ENCODE results near the gene ATP2A2.

Gene ATP2A2

GRCh38 chr12:110342157-110342556, 61.1 kb downstream of the ATP2A2 start:
- Histone ChIP-seq H3K27me3 (ENCODE audit: control insufficient read depth, insufficient read depth, low read length) (no peaks in the 10 kb centered on the region), H3K79me2 (peaks cover 3% of the 10 kb centered on the region), H3K9ac (no peak overlapping the region), H2AFZ (no peak overlapping the region), H3K9me3 (ENCODE audit: control insufficient read depth, low read length) (no peaks in the 10 kb centered on the region), H3K36me3 (ENCODE audit: control insufficient read depth, insufficient read depth, low read length) (no peaks in the 10 kb centered on the region), H3K4me2 (ENCODE audit: low read length) (no peak overlapping the region), H3K4me3 (ENCODE audit: low read depth, low read length) (no peak overlapping the region), H3K4me1 (peaks cover 3% of the 10 kb centered on the region), H3K27ac (no peak overlapping the region)
- TF ChIP-seq CTCF (IDR thresholded peaks at IDR 0.05), result no peak

- H3K4me3 ChIP-seq (ENCODE audit: low read depth, low read length), result no peak overlapping the region
- peaks cover 3% of the 10 kb centered on the region for H3K79me2 ChIP-seq
- H2AFZ ChIP-seq, result no peak overlapping the region
- no peak overlapping the region for H3K27ac ChIP-seq
- TF ChIP-seq CTCF (IDR thresholded peaks at IDR 0.05), result no peak
- no peaks in the 10 kb centered on the region for H3K27me3 ChIP-seq (ENCODE audit: control insufficient read depth, insufficient read depth, low read length)
- no peaks in the 10 kb centered on the region for H3K9me3 ChIP-seq (ENCODE audit: control insufficient read depth, low read length)
- peaks cover 3% of the 10 kb centered on the region for H3K4me1 ChIP-seq
- no peak overlapping the region for H3K9ac ChIP-seq
- H3K36me3 ChIP-seq (ENCODE audit: control insufficient read depth, insufficient read depth, low read length), result no peaks in the 10 kb centered on the region
- H3K4me2 ChIP-seq (ENCODE audit: low read length), result no peak overlapping the region
These were observed 62.1 kb downstream of the ATP2A2 start for GRCh38 chr12:110343114-110343513.

- Histone ChIP-seq H3K4me2 (ENCODE audit: low read length) (no peak overlapping the region), H3K27me3 (ENCODE audit: control insufficient read depth, insufficient read depth, low read length) (no peaks in the 10 kb centered on the region), H3K36me3 (ENCODE audit: control insufficient read depth, insufficient read depth, low read length) (no peaks in the 10 kb centered on the region), H2AFZ (no peak overlapping the region), H3K9ac (no peak overlapping the region), H3K9me3 (ENCODE audit: control insufficient read depth, low read length) (no peaks in the 10 kb centered on the region), H3K27ac (no peak overlapping the region), H3K4me1 (peaks cover 3% of the 10 kb centered on the region), H3K4me3 (ENCODE audit: low read depth, low read length) (no peak overlapping the region), H3K79me2 (peaks cover 1% of the 10 kb centered on the region)
- TF ChIP-seq CTCF (IDR thresholded peaks at IDR 0.05), result no peak
These were observed 62.9 kb downstream of the ATP2A2 start for GRCh38 chr12:110343736-110344555.

- Histone ChIP-seq H3K27ac (no peak overlapping the region), H2AFZ (no peak overlapping the region), H3K9ac (no peak overlapping the region), H3K79me2 (no peaks in the 10 kb centered on the region), H3K9me3 (ENCODE audit: control insufficient read depth, low read length) (no peaks in the 10 kb centered on the region), H3K4me3 (ENCODE audit: low read depth, low read length) (no peak overlapping the region), H3K4me2 (ENCODE audit: low read length) (no peak overlapping the region), H3K27me3 (ENCODE audit: control insufficient read depth, insufficient read depth, low read length) (no peaks in the 10 kb centered on the region), H3K4me1 (peaks cover 3% of the 10 kb centered on the region), H3K36me3 (ENCODE audit: control insufficient read depth, insufficient read depth, low read length) (no peaks in the 10 kb centered on the region)
- TF ChIP-seq CTCF (IDR thresholded peaks at IDR 0.05), result no peak
These were observed 63.6 kb downstream of the ATP2A2 start for GRCh38 chr12:110344657-110345056.

- Histone ChIP-seq H3K4me2 (ENCODE audit: low read length) (peak overlapping the region; percentile 27), H3K27ac (no peak overlapping the region), H3K4me1 (peaks cover 3% of the 10 kb centered on the region), H3K9ac (no peak overlapping the region), H3K9me3 (ENCODE audit: control insufficient read depth, low read length) (no peaks in the 10 kb centered on the region), H3K36me3 (ENCODE audit: control insufficient read depth, insufficient read depth, low read length) (no peaks in the 10 kb centered on the region), H3K79me2 (no peaks in the 10 kb centered on the region), H2AFZ (no peak overlapping the region), H3K4me3 (ENCODE audit: low read depth, low read length) (no peak overlapping the region), H3K27me3 (ENCODE audit: control insufficient read depth, insufficient read depth, low read length) (no peaks in the 10 kb centered on the region)
- TF ChIP-seq CTCF (IDR thresholded peaks at IDR 0.05), result no peak
These were observed 64.2 kb downstream of the ATP2A2 start for GRCh38 chr12:110345176-110345661.
